NT2/D1 (cell line): ENCODE results near the gene SHISA7.

ENCODE experiments used
- SUZ12 ChIP-seq: IDR thresholded peaks from 2 replicates; pipeline ENCODE4 v1.6.1; 2011; ENCODE audit not compliant: insufficient read length, insufficient read depth; ENCODE audit errors: extremely low read depth
- ZNF274 ChIP-seq: IDR thresholded peaks from 2 replicates; pipeline ENCODE4 v1.6.1; 2011; ENCODE audit warnings: mild to moderate bottlenecking, low read depth, low read length

DNA sequence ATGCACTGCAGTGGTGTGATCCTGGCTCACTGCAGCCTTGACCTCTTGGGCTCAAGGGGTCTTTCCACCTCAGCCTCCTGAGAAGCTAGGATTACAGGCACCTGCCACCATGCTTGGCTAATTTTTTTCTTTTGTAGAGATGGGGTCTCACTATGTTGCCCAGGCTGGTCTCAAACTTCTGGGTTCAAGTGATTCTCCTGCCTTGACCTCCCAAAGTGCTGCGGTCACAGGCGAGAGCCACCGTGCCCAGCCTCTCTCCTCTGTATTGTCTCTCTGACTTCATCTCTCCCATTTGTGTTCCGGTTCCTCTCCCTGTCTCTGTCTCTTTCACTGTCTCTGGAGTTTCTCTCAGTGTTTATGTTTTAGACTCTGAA is 23.1 kb upstream of the SHISA7 start:
- TF ChIP-seq SUZ12 (no peak), ZNF274 (no peak)
